HFFc6 (cell line): Measurements from ENCODE around the gene F13B. TPM values are rescaled to one million over a fixed set of nuclear protein-coding genes. Genes with fewer than 3 reads are reported as not detected.

Experiments used
- DNase-seq: peaks from one replicate; pipeline ENCODE4 v3.0.0-alpha.2; 2018
- H3K27ac Mint-ChIP-seq: 2 replicates; pipeline ENCODE4 v1.8.0; 2020; ENCODE audit warnings: mild to moderate bottlenecking, mixed read lengths
- H3K27me3 Mint-ChIP-seq: 2 replicates; pipeline ENCODE4 v1.8.0; 2021; ENCODE audit warnings: mild to moderate bottlenecking, moderate library complexity, mixed read lengths; ENCODE audit not compliant: insufficient read depth
- H3K36me3 Mint-ChIP-seq: 2 replicates; pipeline ENCODE4 v1.8.0; 2021; ENCODE audit warnings: low read depth, mixed read lengths
- H3K4me1 Mint-ChIP-seq: 2 replicates; pipeline ENCODE4 v1.8.0; 2020; ENCODE audit warnings: low read depth, mixed read lengths
- H3K4me3 Mint-ChIP-seq: 2 replicates; pipeline ENCODE4 v1.8.0; 2020; ENCODE audit warnings: mild to moderate bottlenecking, moderate library complexity, mixed read lengths
- H3K9me3 Mint-ChIP-seq: 2 replicates; pipeline ENCODE4 v1.8.0; 2020; ENCODE audit warnings: mild to moderate bottlenecking, mixed read lengths
- CTCF ChIP-seq: fragments of 200-600 bp; sonication (generic); IDR thresholded peaks from 2 replicates; pipeline ENCODE4 v1.5.0; 2021; ENCODE audit warnings: antibody characterized with exemption, mild to moderate bottlenecking
- total RNA-seq, 6 experiments: library from RNA; stranded (reverse); fragmentation: NEBNext Ultra II Directional; extraction: Animal tissue kit (Norgen Biotek cat#: 25700); gene quantifications; 2 replicates in 1 of 6; 3 replicates in 5 of 6; pipeline ENCODE4 v1.2.3, GENCODE V29; 2021

The F13B gene
- total RNA-seq, 6 experiments from 2014 or later = not detected

- Mint-ChIP-seq H3K27ac (no peak overlapping the region), H3K4me1 (no peaks in the 10 kb centered on the region), H3K36me3 (peaks cover 66% of the 10 kb centered on the region), H3K4me3 (no peak overlapping the region), H3K9me3 (peaks cover 28% of the 10 kb centered on the region), H3K27me3 (no peaks in the 10 kb centered on the region)
- no peak for DNase-seq
- no peak for TF ChIP-seq CTCF
Measured at GRCh38 chr1:197083474-197083873, 16.4 kb upstream of the F13B start.

- H3K27ac Mint-ChIP-seq = no peak overlapping the region
- no peaks in the 10 kb centered on the region for H3K27me3 Mint-ChIP-seq
- H3K4me1 Mint-ChIP-seq = no peaks in the 10 kb centered on the region
- DNase-seq = no peak
- H3K4me3 Mint-ChIP-seq = no peak overlapping the region
- TF ChIP-seq CTCF = no peak
- peaks cover 60% of the 10 kb centered on the region for H3K36me3 Mint-ChIP-seq
- H3K9me3 Mint-ChIP-seq = peaks cover 28% of the 10 kb centered on the region
Measured at GRCh38 chr1:197081117-197081753, 14.2 kb upstream of the F13B start.

- H3K4me3 Mint-ChIP-seq = no peak overlapping the region
- H3K27ac Mint-ChIP-seq = no peak overlapping the region
- no peaks in the 10 kb centered on the region for H3K27me3 Mint-ChIP-seq
- DNase-seq = no peak
- H3K9me3 Mint-ChIP-seq = peaks cover 28% of the 10 kb centered on the region
- H3K4me1 Mint-ChIP-seq = no peaks in the 10 kb centered on the region
- TF ChIP-seq CTCF = no peak
- H3K36me3 Mint-ChIP-seq = peaks cover 51% of the 10 kb centered on the region
Measured at GRCh38 chr1:197080323-197080722, 13.3 kb upstream of the F13B start.

GRCh38 chr1:197076585-197076984, 9.5 kb upstream of the F13B start:
- no peaks in the 10 kb centered on the region for H3K27me3 Mint-ChIP-seq
- no peak for TF ChIP-seq CTCF
- no peak for DNase-seq
- peaks cover 17% of the 10 kb centered on the region for H3K9me3 Mint-ChIP-seq
- H3K27ac Mint-ChIP-seq = no peak overlapping the region
- H3K36me3 Mint-ChIP-seq = peaks cover 16% of the 10 kb centered on the region
- H3K4me3 Mint-ChIP-seq = no peak overlapping the region
- no peaks in the 10 kb centered on the region for H3K4me1 Mint-ChIP-seq

- Mint-ChIP-seq H3K27me3 (no peaks in the 10 kb centered on the region; the same call in 1 of the 2 replicates), H3K9me3 (peaks cover 3% of the 10 kb centered on the region; the same call in 1 of the 2 replicates), H3K27ac (no peak overlapping the region), H3K36me3 (peaks cover 3% of the 10 kb centered on the region; the same call in 1 of the 2 replicates), H3K4me1 (no peaks in the 10 kb centered on the region), H3K4me3 (no peak overlapping the region)
- TF ChIP-seq CTCF = no peak
- no peak for DNase-seq
Measured at GRCh38 chr1:197073978-197074377, 6.9 kb upstream of the F13B start.
